ENCODE measurements around the gene KCNH4.
"Not testable (repeated sequence)": the region's sequence is repeated elsewhere in the genome, so short reads cannot be mapped to it uniquely, and the experiment has no call there.

KCNH4 gene

GRCh38 chr17:42193969-42194899, 13.3 kb upstream of the KCNH4 start, which contains the start of gene GHDC:
Gene GHDC, minus strand, starts transcription at chr17:42194494. Its CDS starts 913 bp downstream, at chr17:42193581.
- DNase-seq, result peak; percentile 70

DNA sequence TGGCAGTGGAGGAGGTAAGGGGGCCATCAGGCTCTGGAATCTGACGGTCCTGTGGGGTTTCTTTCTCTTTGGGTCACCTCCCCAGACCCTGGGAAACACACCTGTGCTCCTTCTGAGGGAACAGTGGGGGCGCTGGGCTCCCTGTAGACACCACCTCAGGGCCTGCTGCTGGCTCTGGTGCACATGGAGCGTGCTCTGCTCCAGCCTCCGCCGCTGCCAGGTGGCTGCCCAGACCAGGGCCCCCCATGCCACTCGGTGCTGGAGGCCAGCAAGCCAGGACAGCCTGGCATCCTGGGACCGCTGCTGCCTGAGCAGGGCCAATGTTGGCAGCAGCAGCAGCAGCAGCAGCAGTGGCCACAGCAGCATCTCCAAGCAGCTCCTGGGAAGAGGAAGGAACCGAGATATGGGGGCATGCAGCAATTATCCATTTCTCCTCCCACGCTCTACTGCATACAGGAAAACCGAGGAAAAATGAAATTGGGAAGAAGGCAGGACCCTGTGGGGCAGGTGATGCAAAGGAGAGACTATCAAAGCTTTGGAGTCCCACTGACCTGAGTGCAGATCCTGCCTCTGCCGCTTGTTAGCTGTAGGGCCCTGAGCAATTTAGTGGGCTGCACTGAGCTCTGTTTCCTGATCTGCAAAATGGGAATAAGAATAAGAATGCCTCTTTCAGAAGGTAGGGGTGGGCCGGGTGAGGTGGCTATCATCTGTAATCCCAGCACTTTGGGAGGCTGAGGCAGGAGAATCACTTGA, 12.4 kb upstream of the KCNH4 start:
- DNase-seq, result no peak

GRCh38 chr17:42192189-42193126, 11.5 kb upstream of the KCNH4 start:
- no peak for DNase-seq

DNA sequence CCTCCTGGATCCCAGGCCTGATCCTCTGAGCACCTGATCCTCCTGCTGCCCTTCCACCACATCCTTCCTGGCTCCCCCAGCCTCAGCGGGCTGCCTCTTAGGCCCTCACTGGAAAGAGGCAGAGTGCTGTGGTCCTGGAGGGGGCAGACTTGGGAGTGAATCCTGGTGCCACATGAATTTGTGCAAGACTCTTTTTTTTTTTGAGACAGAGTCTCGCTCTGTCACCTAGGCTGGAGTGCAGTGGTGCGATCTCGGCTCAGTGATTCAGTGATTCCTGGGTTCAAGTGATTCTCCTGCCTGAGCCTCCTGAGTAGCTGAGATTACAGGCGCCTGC, 10.3 kb upstream of the KCNH4 start:
- no peak for DNase-seq

DNA sequence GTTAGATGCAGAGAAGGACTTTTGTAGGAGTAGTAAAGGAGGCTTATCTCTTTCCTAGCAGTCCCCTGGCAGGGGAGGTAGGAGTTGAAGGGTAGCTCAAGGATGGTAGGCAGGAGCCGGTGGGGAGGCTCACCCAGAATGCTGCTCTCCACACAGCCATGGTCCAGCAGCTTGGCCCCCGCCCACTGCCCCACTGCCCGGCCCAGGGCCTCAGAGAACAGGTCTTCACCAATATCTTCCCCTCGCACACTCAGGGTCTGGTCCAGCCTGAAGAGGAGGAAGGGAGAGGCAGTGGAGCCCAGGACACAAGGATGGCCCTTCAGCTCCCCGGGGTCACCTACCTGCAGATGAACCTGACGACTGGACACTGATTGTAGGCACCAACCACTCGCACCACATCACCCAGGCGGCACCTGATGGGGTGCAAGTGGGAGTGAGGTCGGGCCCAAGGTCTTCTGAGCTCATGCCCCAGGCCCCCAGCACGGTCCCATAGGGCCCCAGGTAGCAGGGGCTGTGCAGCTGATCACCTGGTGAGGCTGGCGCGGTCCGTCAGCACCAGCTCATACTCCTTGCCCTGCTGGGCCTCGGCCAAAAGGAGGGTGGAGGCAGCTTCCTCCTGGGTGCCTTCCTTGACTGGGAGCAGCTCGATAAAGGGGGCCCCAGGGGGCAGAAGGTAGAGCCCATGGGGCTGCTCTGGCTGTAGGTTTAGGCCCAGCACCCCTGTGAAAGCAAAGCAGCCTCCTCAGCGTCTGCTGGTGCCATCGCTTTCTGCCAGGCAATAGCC, 9.7 kb upstream of the KCNH4 start:
- DNase-seq, result no peak

GRCh38 chr17:42189651-42189965, 8.7 kb upstream of the KCNH4 start:
- DNase-seq, result no peak

DNA sequence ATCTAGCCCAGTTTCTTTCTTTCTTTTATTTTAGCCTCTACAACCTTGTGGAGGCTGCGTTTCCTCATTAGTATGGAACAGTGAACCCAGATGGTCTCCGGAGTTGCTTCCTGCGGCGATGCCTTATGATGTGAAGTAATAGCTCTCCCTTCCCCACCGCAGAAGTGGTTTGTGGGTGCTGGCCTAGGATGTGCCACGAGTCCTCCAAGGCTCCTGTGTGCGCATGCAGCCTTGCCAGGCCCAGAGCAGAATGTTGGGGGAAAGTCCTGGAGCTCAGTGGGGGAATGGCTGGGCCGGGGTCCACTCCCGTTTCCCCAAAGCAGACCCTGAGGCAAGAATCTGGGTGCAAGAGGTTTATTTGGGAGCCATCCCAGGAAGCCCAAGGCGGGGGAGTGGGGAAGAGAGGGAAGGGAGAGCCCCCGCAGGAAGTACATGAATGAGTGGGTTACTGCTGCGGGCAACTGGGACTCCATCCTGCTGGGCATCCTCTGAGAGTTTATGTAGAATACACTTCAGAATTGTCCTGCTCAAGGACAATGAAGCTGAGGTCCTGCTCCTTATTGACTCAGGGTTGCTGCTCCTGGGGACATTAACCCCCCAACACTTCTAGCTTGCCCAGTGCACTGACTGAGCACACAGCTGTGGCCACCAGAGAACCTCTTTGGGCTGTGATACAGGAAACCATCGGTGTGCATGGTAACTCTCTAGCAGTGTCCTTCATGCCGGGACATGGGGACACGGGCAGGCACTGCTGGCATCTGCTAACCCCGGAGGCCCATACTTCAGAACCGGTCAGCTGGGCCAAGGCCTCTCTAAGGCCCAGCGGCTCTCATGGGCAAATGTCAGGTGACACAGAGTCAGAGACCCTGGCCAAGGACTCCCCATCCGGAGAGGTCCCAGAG, 8.1 kb upstream of the KCNH4 start:
- DNase-seq, result peak; percentile 95

DNA sequence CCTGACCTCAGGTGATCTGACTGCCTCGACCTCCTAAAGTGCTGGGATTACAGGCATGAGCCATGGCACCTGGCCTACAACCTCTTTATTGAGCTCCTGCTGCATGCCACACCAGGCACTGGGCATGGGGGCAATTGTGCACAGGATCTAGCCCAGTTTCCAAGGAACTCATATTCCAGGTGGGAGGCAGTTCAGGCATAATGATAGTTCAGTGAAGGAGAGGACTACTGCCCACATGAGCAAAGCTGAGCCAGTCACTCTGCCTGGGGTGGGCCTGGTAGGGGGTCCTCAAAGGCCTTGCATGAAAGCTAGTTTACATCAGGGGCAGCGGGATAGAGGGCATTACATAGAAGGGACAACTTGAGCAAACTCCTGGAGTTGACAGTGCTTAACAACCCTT, 6.9 kb upstream of the KCNH4 start:
- DNase-seq, result no peak

DNA sequence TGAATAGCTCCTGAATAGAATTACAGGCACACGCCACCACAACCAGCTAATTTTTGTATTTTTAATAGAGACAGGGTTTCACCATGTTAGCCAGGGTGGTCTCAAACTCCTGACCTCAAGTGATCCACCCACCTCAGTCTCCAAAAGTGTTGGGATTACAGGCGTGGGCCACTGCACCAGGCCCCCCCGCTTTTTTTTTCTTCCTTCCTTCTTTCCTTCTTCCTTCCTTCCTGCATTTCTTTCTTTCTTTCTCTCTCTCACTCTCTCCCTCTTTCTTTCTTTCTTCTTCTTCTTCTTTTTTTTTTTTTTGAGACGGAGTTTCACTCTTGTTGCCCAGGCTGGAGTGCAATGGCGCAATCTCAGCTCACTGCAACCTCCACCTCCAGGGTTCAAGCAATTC, 5.2 kb upstream of the KCNH4 start:
- DNase-seq, result not testable (repeated sequence)

DNA sequence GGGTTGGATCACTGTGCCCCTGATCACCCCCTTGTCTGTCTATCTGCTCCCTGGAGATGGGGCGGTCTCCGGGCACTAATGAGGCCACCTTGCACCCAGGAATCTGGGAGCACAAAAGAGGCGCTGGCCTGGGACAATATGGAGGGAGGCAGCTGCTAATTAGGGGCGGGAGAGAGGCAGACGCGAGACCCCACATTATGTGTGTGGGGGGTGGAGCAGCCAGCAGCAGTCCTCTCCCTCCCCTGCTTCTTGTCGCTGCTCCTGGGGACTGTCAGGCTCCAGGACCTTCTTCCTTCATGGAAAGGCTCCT, 4.6 kb upstream of the KCNH4 start:
- DNase-seq, result no peak

DNA sequence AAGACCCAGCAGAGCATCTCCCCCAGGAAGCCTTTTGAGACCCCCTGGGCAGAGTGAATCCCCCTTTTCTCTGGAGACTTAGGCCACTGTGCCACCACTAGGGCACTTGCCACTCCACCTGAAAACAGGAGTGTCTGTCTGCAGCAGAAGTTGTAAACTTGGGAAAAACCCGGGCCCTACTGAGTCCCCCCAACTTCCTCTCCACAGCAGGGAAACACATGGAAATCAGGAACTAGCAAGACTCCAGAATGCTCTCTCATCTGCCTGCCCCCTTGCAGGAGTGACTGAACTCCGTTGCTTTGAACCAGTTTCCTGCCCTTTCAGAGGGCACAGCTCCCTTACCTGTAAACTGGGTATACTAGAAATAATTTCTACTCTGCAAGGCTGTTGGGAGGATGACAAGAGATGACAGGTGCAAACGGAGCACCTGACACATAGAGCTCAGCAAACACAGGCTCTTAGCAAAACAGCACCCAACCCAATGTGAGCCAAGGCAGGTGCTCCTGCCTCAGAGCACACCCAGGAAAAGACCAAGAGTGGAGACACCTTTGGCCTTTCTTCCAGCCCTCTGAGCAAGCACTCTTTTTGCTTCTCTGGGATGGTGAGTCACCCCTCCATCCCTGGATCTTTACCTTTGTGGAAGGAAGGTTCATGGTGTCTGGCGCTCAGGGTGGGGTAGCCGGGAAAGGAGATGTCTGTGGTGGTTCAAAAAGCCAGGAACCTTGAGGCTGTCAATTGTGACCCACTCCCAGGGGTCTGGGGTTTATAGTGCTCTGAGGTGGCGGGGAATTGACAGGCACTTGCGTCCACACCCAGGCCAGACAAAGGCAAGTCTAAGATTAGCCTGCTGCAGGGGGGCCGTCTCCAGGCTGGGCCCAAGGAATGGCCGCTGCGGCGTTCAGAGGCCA, 4.0 kb upstream of the KCNH4 start, which contains the start of gene HCRT:
Gene HCRT (minus strand): TSS at position 740 of the 908 bp plus-strand sequence. CDS start 87 bp downstream, at position 653.
- peak; percentile 22 for DNase-seq

- peak; percentile 56 for DNase-seq
Observed at GRCh38 chr17:42183741-42184711, 3.1 kb upstream of the KCNH4 start.

DNA sequence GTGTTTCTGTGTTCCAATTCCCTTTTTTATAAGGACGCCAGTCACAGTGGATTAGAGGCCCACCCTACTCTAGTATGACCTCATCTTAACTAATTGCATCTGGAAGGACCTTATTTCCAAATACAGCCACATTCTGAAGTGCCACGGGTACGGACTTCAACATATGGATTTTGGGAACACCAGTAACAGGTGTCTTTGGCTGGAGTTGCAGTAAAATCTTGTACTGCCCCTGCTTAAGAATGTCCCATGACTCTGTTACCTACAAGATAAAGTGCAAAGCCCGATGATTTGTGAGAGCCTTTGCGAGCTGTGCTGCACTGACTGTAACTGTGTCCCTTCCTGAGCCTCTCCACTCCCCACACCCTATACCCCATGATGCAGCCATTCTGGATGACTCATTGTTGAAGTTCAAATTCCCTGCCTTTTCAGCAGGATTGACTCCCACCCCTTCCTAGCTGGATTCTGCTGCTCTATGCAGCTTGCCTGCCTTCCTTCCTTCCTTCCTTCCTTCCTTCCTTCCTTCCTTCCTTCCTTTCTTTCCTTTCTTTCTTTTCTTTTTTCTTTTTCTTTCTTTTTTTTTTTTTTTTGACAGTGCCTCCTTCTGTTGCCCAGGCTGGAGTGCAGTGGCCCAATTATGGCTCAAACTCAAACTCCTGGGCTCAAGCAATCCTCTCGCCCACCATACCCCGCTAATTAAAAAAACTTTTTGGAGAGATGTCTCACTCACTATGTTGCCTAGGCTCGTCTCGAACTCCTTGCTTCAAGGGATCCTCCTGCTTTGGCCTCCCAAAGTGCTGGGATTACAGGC, 2.2 kb upstream of the KCNH4 start:
- DNase-seq, result no peak

DNA sequence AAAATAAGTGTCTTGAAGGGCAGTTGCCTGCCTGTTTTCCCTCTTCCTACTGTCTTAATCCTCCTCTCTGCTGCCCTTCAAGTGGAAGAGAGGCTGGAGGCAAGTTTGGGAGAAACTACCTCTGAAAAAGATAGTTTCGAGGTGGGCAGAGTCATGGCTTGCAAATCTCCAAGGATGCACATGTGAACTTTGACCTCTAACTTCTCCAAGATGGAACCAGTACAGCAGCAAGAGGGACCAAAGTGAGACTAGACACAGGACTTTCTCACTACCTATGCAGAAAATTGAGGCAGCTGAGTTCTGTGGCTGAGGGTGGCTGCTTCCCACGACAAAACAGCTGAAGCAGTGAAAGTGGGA, 887 bp upstream of the KCNH4 start:
- DNase-seq, result no peak

- DNase-seq, result no peak
Observed at GRCh38 chr17:42180411-42180921, 476 bp downstream of the KCNH4 start.

GRCh38 chr17:42179911-42180410, 981 bp downstream of the KCNH4 start:
- DNase-seq, result no peak

DNA sequence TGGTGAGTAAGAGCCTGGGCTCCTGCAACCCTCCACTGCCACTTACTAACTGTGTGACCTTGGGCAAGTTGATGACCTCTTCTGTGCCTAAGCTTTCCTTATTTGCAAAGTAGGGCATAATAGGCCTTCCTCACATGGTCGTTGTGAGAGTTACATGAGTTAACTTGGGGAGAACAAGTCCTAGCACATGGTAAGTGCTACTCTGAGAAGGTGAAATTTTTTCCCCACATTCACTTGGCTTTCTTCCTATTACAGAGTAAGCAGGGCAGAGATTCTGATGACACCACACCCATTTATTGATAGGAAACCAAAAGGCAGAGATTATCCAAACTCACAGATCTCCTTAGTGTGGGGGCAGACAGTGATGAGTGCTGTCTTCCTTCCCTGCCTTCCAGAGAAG, 1.6 kb downstream of the KCNH4 start:
- DNase-seq, result no peak

GRCh38 chr17:42178817-42179216, 2.1 kb downstream of the KCNH4 start:
- no peak for DNase-seq

All from GF-D8 (cell line).